ENCODE measurements around the gene ADD1.

ADD1 gene

DNA sequence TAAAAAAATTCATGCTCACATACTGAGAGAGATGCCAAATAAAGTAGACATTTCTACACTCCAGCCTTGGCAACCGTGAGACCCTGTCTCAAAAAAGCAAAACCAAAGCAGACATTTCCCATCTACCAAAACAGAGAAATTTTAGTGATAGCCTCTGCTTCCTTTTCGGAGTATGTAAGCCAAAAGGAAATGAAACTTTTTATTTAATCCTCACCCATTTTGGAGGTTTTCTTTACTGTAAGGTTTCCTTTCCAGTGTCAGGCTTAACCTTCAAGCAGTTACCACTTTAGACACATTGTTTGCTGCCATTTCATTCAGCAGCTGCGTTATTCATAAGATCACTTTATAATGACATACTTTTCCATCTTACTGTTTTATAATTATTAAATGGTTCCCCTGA is 15.9 kb downstream of the ADD1 start:
- no peak for DNase-seq (ENCODE audit: low spot score)

DNA sequence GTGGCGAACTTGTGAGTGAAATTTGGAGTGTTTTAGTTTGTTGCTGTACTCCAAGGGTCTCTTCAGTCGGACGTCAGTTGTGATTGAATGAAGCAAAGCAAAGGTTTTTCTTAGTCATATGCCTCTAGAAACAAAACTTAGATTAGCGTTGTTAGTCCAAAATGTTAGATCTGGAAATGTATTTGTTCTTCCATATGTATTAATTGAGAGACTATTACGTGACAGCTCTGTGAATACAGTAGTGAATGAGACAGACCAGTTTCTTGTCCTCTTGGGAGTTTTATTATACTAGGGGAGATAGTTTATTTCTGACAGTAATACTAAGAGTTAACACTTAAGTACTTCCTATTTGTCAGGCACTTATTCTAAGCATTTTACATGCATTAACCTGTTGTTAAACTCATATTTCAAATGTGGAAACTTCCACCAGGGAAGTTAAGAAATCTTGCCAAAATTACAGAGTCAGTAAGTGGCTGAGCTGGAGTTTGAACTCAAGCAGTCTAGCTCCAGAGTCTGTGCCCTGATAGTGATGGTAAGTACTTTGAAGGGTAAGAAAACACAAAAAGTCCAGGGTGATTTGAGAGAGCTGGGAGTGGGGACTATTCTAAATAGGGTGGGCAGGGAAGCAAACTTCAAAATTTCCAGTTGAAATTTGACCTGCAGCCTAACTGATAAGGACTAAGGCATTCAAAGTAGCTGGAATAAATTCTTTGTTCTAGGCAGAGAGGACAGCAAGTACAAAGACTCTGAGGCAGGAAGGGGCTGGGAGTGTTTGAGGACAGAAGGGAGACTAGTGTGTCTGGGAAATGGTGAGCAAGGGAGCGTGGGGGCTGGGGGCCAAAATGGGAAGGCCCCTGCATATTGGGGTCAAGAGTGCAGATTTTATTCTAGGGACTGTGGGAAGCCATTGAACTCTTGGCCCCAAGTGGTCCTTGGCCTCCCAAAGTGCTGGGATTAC is 17.0 kb downstream of the ADD1 start:
- DNase-seq (ENCODE audit: low spot score), result no peak

DNA sequence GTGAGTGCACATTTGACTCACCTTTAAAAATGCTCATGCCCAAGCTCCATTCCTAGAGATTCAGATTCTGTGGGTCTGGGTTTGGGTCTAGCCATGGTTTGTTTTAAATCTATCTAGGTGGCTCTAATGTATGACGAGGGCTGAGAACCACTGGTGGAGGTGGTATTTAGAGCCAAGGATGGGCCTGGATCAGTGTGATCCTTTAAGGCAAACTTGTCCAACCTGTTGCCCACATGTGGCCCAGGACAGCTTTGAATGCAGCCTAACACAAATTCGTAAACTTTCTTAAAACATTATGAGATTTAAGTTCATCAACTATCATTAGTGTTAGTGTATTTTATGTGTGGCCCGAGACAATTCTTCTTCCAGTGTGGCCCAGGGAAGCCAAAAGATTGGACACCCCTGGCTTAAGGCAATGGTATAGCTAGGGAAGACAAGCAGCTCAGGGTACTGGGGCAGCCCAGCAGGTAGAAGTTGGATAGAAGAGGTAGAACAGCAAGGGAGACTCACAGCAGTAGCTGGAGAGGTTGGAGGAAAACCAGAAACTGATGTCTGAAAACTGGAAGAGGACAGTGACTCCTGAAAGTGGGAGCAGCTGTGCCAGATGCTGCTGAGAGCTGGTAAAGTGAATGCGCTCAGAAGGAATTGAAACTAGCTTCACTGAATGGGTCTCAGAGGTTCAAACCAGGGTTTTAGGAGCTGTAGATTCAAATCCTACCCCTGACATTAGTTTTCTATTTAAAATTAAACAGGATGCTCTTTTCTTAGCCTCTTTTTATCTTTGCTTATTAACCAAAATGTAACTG is 18.2 kb downstream of the ADD1 start:
- no peak for DNase-seq (ENCODE audit: low spot score)

DNA sequence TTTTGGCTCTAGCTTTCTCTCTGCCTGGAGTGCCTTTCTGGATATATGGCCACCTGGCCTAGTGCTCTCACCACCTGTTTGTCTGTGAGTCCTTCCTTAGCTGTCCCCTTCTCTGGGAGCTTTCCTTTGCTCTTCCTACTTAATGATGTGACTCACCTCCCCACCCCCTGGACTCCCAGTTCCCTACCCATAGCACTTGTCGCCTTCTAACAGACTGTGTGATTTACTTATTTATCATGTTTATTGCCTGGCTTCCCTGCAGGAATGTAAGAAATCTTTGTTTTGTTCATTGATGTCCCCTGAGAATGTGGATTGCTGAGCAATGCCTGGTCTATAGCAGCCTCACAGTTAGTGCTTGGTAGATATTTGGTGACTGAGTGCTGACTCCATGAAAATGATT is 18.9 kb downstream of the ADD1 start:
- no peak for DNase-seq (ENCODE audit: low spot score)

DNA sequence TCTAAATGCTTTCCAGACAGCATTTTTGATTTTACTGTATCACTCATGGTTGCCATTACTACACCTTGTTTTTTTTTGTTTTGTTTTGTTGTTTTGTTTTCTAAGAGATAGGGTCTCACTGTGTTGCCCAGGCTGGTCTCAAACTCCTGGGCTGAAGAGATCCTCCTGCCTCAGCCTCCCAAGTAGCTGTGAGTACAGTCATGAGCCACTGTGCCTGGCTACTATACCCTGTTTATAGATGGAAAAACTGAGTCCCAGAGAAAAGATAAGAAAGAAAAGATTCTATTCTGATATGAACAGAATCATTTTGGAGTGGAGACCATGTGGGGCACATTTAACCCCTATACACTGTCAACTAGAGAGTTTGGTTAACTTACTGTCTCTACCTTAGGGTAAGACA is 20.0 kb downstream of the ADD1 start:
- no peak for DNase-seq (ENCODE audit: low spot score)

DNA sequence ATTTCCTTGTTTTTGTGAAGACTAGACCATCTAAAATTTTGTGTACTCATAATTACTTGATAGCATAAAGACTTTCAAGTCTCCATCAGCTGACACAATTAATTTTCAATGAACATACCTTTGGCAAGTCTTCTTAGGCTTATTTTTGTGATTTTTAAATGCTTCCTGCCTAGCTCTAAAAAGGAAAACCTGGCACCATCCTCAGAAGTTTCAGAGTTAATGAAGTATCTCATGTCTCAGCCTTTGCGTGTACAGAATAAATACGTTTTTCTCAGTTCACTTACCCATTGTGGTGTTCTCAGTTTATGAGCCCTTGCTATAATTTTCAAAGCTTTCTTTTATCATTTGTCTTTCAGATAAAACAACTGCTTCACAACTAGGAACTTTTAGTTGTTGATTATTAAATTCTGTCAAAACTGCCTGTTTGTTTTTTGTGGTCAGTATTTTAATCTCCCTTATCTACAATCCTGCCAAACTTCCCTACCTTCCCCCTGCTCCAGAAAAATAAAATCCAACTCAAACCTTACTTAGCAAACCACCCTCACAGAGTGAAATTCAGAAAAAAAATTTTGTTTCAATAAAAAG is 21.6 kb downstream of the ADD1 start:
- no peak for DNase-seq (ENCODE audit: low spot score)

DNA sequence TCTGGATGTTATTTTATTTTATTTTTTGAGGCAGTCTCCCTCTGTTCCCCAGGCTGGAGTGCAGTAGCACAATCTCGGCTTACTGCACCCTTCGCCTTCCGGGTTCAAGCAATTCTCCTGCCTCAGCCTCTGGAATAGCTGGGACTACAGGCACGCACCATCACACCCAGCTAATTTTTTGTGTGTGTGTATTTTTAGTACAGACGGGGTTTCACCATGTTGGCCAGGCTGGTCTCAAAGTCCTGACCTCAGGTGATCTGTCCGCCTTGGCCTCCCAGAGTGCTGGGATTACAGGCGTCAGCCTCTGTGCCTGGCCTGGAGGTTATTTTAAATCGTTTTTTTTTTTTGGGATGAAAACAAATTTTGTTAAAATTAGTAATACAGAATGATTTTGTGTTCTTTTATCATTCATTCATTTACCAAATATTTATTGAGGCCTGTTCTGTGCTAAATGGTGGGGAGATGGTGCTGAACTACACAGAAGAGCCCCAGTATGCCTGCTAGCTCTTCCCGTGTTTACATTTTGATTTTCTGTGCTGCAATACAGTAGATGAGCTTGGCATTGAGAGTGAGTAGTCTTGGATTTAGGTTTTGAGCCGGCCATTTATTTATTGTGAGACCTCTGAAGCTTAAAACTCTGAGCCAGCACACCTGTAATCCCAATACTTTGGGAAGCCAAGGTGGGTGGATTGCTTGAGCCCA is 22.7 kb downstream of the ADD1 start:
- no peak for DNase-seq (ENCODE audit: low spot score)

DNA sequence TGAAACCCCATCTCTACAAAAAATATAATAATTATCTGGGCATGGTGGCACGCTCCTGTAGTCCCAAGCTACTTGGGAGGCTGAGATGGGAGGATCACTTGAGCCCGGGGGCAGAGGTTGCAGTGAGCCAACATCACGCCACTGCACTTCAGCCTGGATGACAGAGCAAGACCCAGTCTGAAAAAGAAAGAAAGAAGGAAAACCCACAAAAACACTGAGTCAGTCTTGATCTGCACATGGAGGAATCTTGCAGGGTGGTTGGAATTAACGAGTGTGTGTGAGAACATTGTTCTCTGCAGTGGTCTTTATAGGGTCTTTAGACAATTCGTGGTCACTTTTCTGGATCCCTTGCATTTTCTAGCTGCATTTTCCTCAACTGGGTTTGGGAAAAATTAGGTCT is 23.2 kb downstream of the ADD1 start:
- no peak for DNase-seq (ENCODE audit: low spot score)

DNA sequence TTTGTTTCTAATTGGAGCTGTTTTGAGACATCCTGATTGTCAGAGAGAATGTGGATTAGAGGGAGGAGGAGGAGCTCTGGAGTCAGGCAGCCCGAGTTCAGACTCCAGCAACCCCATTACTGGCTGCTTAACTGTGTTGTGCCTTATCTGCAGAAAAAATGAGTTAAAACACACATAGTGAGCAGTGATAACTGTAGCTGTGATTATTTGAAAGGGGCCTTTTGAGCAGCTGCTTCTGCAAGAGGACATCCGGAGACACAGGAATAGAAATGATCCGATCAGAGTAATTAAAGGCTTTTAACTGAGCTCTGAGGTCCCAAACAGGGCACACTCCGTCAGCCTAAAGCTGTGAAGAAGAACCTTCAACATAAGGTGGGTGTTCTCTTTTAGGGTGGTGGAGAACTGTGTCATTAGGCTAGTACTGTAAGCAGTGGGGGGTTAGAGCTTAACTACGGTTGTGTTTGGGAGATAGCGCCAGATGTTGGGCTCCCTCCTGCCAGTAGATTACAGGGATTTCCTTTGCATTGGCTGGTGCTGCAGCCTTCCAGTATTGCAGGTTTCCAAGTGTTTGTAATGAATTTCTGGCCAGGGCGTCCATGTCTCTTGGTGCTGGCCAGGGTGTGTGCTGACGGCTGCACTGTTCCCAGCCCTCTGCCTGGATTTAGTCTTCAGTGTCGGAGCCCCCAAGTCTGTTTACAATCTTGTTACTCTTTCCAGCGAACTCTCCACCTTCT is 24.3 kb downstream of the ADD1 start:
- peak; percentile 32 for DNase-seq (ENCODE audit: low spot score)

DNA sequence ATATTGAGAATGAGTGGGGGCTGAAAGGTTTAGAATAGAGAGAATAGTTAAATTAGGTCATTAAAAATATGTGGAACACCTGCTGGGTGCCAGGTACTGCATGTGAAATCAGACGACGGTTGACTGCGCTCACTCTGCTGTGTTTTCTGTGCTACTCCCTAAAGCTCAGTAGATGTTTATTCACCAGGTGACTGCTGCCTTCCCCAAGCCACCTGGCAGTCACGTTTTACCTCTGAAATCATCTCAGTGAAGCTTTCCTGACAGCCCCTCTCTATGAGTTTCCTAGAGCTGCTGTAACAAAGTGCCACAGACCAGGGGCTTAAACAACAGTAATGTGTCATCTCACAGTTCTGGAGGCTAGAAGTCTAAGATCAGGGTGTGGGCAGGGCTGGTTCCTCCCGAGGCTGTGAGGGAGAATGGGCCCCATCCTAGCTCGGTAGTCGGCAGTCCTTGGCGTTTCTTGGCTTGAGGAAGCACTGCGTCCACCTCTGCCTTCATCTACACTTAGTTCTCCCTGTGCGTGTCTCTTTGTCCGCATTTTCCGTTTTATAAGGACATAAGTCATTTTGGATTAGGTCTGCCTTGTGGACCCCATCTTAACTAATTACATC is 25.3 kb downstream of the ADD1 start:
- no peak for DNase-seq (ENCODE audit: low spot score)

DNA sequence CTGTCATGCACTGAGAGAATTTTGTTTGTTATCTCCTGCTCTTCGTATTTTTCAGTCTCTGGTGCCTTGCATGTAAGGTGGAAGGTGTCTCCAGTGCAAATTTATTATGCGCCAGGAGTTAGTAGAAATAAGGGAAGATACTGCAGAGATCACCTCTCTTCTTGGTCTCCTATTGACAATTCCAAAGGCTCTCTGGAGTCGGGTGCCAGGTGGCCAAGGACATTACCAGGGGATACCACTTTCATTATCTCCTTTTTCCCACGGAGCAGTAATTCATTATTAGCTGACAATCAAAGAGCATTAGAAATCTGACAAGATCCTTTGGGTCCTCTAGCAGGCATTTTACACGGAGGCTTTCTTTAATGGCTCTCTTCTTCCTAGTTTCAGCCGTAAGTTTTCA is 26.0 kb downstream of the ADD1 start:
- DNase-seq (ENCODE audit: low spot score), result no peak

DNA sequence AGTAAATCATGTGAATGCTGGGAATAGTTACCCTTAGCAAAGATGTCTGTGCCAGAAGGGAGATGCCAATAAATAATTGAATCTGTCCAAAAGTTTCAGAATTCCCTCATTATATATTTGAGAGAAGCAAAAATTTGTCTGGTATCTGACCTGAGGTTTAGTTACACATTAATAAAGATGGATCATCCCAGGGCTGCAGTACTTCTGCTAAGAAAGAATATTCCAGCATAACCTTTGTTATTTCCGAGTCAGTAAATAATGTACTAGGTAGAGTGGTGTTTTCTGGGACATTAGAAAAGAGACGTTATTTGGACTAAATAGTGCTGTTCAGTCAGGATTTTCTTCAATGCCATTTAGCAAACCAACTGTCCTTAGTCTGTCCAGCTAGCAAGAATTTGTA is 26.4 kb downstream of the ADD1 start:
- DNase-seq (ENCODE audit: low spot score), result no peak

DNA sequence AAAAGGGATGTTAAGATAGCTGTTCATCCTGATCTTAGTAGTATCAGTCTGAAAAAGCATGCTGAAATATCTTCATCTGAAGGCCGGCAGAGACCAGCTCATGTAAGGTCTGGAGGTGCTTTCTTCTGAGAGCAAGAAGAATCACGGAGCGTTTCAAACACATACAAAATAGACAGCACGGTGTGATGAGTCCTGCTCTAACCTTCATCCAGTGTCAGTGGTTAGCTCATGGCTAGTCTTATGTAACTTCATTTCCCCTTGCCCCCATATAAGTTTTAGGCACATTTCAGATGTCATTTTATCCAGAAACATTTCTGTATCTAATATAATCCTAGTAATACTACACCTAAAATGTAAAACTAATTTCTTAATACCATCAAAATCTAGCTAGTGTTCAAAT is 27.8 kb downstream of the ADD1 start:
- DNase-seq (ENCODE audit: low spot score), result no peak

DNA sequence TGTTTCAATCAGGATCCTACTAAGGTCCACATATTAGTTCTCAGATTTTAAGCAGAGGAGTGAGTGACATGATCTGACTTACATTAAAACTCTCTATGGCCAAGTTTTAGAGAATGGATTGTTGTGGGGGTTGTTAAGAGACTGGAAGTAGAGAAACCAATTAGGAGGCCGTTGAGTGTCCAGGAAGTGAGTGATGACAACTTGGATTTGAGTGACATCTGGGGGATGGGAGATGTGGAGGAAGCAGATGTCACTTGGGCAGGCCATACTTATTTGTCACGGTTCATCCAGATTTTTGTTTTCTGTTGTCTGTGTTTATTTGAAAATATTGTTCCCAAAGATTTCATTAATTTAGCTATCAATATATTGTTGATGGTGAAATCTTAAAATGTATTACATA is 28.3 kb downstream of the ADD1 start:
- no peak for DNase-seq (ENCODE audit: low spot score)

DNA sequence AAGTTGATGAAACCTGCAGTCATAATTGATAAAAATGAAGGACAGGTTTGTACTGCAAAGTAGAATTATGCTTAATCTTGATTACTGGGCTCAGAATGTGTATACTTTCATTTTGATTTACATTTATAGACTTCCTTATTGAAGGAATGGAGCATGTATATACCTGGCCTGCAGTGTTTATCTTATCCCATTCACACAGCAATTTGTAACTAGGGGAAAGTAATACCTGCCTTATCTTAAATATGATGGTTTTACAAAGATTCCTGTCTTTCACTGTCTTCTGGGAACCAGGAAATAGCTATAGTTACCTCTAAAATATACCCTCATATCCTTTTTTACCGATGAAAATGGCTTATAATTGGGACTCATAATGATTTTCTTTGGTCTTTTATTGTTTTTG is 29.7 kb downstream of the ADD1 start:
- DNase-seq (ENCODE audit: low spot score), result no peak

DNA sequence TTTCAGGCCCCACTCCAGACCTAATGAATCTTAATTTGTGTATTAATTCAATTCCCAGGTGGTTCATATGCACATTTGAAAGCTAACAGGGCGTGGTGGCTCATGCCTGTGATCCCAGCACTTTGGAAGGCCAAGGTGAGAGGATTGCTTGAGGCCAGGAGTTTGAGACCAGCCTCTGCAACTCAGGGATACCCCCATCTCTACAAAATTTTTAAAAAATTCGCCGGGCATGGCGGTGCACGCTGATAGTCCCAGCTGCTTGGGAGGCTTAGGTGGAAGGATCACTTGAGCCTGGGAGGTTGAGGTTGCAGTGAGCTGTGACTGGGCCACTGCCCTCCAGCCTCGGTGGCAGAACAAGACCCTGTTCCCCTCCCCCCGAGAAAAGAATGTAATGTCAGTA is 31.2 kb downstream of the ADD1 start:
- DNase-seq (ENCODE audit: low spot score), result no peak

DNA sequence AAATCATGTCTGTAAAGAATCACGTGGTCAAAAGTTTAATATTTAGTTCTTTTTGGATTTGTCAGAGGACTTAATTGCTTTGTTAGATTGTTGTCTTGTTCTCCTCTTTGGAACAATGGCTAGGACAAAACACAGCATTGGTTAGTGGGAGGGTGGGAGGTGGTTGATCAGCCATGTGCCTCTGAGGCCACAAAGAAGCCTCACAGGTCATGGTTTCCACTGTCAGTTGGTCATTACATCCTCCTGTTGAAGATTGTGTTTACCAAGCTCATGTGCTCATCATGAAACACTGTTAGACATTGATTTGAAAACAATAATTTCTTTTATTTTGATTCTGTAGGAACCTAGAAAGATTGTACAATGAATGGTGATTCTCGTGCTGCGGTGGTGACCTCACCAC is 31.9 kb downstream of the ADD1 start:
- DNase-seq (ENCODE audit: low spot score), result no peak

DNA sequence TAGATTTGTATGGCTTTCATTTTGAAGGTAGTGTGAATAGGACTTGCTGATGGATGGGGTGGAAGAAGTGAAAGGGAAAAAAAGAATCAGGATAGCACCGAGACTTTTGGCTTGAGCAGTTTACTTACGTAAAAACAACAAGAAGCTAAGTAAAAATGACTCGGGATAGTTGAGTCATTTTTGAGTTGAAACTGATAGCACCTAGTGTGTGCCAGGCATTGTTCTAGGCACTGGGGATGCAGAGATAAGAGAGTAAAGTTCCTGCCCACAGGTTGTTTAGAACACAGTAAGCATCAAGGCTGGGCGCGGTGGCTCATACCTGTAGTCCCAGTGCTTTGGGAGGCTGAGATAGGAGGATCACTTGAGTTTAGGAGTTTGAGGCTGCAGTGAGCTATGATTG is 34.7 kb downstream of the ADD1 start:
- DNase-seq (ENCODE audit: low spot score), result no peak

DNA sequence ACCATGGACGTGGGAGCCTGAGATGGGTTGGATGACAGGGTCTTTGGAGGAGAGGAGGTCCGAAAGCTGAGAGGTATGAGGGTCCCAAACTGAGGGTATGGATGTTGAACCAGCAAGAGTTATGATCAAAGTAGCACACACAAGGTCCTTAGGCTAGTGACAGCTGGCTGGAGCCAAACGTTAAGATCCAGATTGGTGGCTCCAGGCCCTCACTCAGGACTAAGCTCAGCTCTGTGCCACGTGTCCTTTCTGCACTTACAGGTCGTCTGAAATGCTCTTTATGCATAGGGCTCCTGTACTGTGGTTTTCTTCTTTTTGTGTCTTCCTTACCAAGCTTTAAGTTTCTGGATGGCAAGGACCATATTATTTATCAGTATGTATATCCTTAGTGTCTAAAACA is 35.4 kb downstream of the ADD1 start:
- DNase-seq (ENCODE audit: low spot score), result no peak

DNA sequence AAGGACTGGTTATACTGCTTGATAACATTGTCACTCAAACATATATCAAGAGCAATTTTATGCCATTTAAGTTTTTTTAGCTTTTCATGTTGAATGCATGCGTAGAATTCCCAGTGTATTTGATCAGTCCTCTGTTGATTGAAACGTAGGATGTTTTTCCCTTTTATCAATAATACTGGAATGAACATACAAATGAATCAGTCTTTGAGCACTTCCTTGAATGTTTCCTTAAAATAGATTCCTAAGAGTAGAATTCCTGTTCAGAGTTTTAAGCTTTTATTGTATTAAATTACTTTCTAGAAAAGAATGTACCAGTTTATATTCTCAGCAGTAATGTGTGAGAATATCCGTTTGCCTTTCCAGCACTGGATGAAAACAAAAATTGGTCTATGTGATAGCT is 37.8 kb downstream of the ADD1 start:
- no peak for DNase-seq (ENCODE audit: low spot score)

DNA sequence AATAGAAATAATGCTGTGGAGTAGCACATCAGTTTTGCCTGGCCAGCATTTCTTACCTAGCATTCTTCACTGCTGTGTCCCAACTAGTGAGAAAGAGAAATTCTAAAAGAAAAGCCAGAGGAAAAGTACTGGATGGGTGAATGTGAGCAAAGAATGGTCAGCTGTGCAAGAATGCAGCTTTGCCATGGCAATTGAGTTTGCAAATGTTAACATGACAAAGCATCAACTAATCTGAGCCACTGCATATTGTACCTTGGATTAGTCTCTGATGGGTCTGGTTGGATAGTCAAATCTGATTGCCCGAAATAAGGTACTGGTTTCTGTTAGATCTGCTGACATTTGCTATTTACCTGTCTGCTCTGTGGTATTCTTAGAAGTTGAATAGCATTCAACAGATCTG is 38.7 kb downstream of the ADD1 start:
- no peak for DNase-seq (ENCODE audit: low spot score)

Data from hematopoietic multipotent progenitor cell treated with erythropoietin and hydrocortisone succinate and interleukin-3 and kit ligand, for 15 days (in vitro differentiated cells).